B cell (primary cell): ENCODE results near the gene PNKP. TPM values are rescaled to one million over a fixed set of nuclear protein-coding genes. Genes with fewer than 3 reads are reported as not detected.

Experiments used
- ATAC-seq: fragments of 200-7000 bp; cut with Tn5 transposase; one replicate; pipeline ENCODE4 v1.10.0; 2021; ENCODE audit warnings: low read depth, mild to moderate bottlenecking, moderate number of reproducible peaks, moderate library complexity
- CTCF ChIA-PET: fragments of 350-600 bp; sonication (Branson Sonifier 250); formaldehyde crosslinking; loops from one replicate; lab custom pipeline; 2021; ENCODE audit warnings: antibody characterized with exemption, inconsistent platforms; lab: Charles Lee
- POLR2A ChIA-PET: fragments of 350-600 bp; sonication (Branson Sonifier 250); formaldehyde crosslinking; loops from one replicate; lab custom pipeline; 2021; ENCODE audit warnings: antibody characterized with exemption; lab: Charles Lee
- DNase-seq: peaks from one replicate; pipeline ENCODE4 v3.0.0; 2013
- H2AFZ ChIP-seq: 2 replicates; pipeline ENCODE4 v1.6.1; 2012; ENCODE audit warnings: mild to moderate bottlenecking, low read depth, low read length; ENCODE audit not compliant: insufficient read depth, poor library complexity, severe bottlenecking
- H3K27ac ChIP-seq, 2 donors: 1 replicate in 1 of 2; 2 replicates in 1 of 2; pipeline ENCODE4 v1.5.1; 2012 to 2013; ENCODE audit warnings: low read length in 2 of 2, mild to moderate bottlenecking in 2 of 2, moderate library complexity in 1 of 2
- H3K27me3 ChIP-seq, 4 experiments: fragments of 200-600 bp in 1 of 4; sonication (generic) in 1 of 4; replicated peaks in 1 of 4; 1 replicate in 2 of 4; 2 replicates in 2 of 4; pipeline versions ENCODE4 v1.6.1 to v1.7.0; 2013 to 2016; ENCODE audit warnings: low read length in 3 of 4, mild to moderate bottlenecking in 2 of 4, mixed read lengths in 1 of 4, moderate library complexity in 1 of 4; ENCODE audit not compliant: insufficient read depth in 4 of 4, control insufficient read depth in 3 of 4; ENCODE audit errors: control extremely low read depth in 1 of 4
- H3K36me3 ChIP-seq, 2 experiments: replicated peaks in 1 of 2; 1 replicate in 1 of 2; 2 replicates in 1 of 2; pipeline versions ENCODE4 v1.6.1 to v1.7.1; 2013; ENCODE audit warnings: low read length in 1 of 2; ENCODE audit not compliant: insufficient read depth in 2 of 2, control insufficient read depth in 1 of 2; ENCODE audit errors: control extremely low read depth in 1 of 2, extremely low read depth in 1 of 2
- H3K4me1 ChIP-seq, 2 donors: fragments of 200-600 bp in 1 of 2; sonication (generic) in 1 of 2; 1 replicate in 1 of 2; 2 replicates in 1 of 2; pipeline versions ENCODE4 v1.5.1 to v1.6.1; 2013 to 2017; ENCODE audit warnings: low read length in 2 of 2; ENCODE audit not compliant: control insufficient read depth in 2 of 2, insufficient read depth in 2 of 2
- H3K4me2 ChIP-seq: replicated peaks from 2 replicates; pipeline ENCODE3; 2012; ENCODE audit warnings: mild to moderate bottlenecking, low read depth, low read length; ENCODE audit not compliant: poor library complexity, severe bottlenecking
- H3K4me3 ChIP-seq, 5 experiments: fragments of 200-600 bp in 1 of 5; sonication (generic) in 1 of 5; 1 replicate in 3 of 5; 2 replicates in 2 of 5; pipeline versions ENCODE4 v1.5.1 to v1.7.0; 2011 to 2016; ENCODE audit warnings: low read length in 4 of 5, mild to moderate bottlenecking in 4 of 5, low read depth in 2 of 5, control low read depth in 1 of 5, moderate library complexity in 1 of 5; ENCODE audit not compliant: insufficient read depth in 1 of 5; ENCODE audit errors: control extremely low read depth in 1 of 5, extremely low read depth in 1 of 5
- H3K79me2 ChIP-seq: fragments of 200-600 bp; sonication (generic); one replicate; pipeline ENCODE4 v1.6.0; 2016; ENCODE audit warnings: low read length; ENCODE audit not compliant: control insufficient read depth, insufficient read depth
- H3K9ac ChIP-seq: fragments of 200-600 bp; sonication (generic); 2 replicates; pipeline ENCODE4 v1.6.1; 2017; ENCODE audit warnings: mild to moderate bottlenecking, low read length, moderate library complexity
- H3K9me3 ChIP-seq, 3 donors: one replicate each; pipeline versions ENCODE4 v1.6.1 to v1.7.1; 2013; ENCODE audit warnings: low read length in 2 of 3; ENCODE audit not compliant: control insufficient read depth in 2 of 3, insufficient read depth in 1 of 3; ENCODE audit errors: control extremely low read depth in 1 of 3
- H4K20me1 ChIP-seq: 2 replicates; pipeline ENCODE4 v1.6.0; 2012; ENCODE audit warnings: mild to moderate bottlenecking, low read length; ENCODE audit not compliant: insufficient read depth, control insufficient read depth, poor library complexity, severe bottlenecking
- H3K27ac Mint-ChIP-seq: one replicate; pipeline ENCODE4 v1.8.0; 2021; ENCODE audit warnings: mixed read lengths
- H3K27me3 Mint-ChIP-seq: one replicate; pipeline ENCODE4 v1.8.0; 2021; ENCODE audit warnings: mixed read lengths
- H3K4me1 Mint-ChIP-seq: one replicate; pipeline ENCODE4 v1.8.0; 2021; ENCODE audit warnings: mixed read lengths
- H3K4me3 Mint-ChIP-seq: one replicate; pipeline ENCODE4 v1.8.0; 2021; ENCODE audit warnings: mixed read lengths
- H3K9me3 Mint-ChIP-seq: one replicate; pipeline ENCODE4 v1.8.0; 2022; ENCODE audit warnings: mixed read lengths; ENCODE audit not compliant: insufficient read depth
- EZH2 ChIP-seq: IDR thresholded peaks from 2 replicates; pipeline ENCODE4 v1.6.1; 2012; ENCODE audit warnings: borderline replicate concordance, low read depth, mild to moderate bottlenecking, moderate library complexity, low read length; ENCODE audit not compliant: insufficient read depth, poor library complexity, severe bottlenecking
- WGBS: methylation state at CpG from one replicate; pipeline ENCODE4 v1.1.5; 2013; ENCODE audit warnings: missing lambda C conversion rate; ENCODE audit not compliant: insufficient coverage; 5-methylcytosine and 5-hydroxymethylcytosine counted together
- intact Hi-C: fragments of 100-400 bp; cut with micrococcal nuclease; formaldehyde crosslinking; loops from one replicate; pipeline ENCODE4 v1.10.0; 2022
- polyA plus RNA-seq: library from polyadenylated mRNA; depleted of rRNA; stranded (reverse); fragments of >200 nt; gene quantifications from 2 replicates; pipeline ENCODE4 v1.2.3, GENCODE V29; 2012
- total RNA-seq, 2 donors: library from RNA; stranded (reverse); fragments of 120-200 nt in 1 of 2; gene quantifications; 1 replicate in 1 of 2; 2 replicates in 1 of 2; pipeline versions ENCODE4 v1.2.3 to v1.2.4, GENCODE V29; 2013 to 2022
- TF ChIP-seq, protein P1 (sequence below): fragments of 200-600 bp; IDR thresholded peaks from one replicate; pipeline ENCODE4 v1.8.0; 2022; ENCODE audit warnings: antibody characterized with exemption, mild to moderate bottlenecking

The PNKP gene
- total and polyA plus RNA-seq, 2 donors (not counting 1 experiment from before 2014, with no cell fraction given), result 173 to 274 TPM

DNA sequence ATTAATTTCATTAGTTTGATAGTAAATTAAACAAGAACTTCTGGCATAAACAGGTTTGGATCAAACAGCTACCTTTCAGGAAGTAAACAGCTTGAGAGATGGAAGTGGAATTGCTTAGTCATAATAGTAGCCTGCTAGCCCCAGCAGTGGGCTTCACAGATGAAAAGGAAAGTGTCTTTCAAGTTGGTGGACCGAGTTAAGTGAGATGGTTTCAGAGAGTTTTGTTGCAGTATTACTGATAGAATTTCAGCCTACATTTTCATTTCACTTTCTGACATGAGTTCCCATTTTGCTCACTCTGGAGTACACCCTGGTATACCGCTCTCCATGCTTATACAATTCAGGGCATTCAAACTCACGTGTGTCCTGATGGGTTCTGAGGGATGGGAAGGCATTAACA is 18.4 kb downstream of the PNKP start:
- Histone ChIP-seq H3K4me1 (peaks cover 47 to 64% of the 10 kb centered on the region in 2 donors), H2AFZ (no peak overlapping the region), H3K9ac (no peak overlapping the region), H3K4me2 (no peak overlapping the region), H4K20me1 (peaks cover 23% of the 10 kb centered on the region), H3K4me3 (no peak overlapping the region), H3K36me3 (no peaks in the 10 kb centered on the region), H3K9me3 (peaks cover 0 to 6% (median 0%) of the 10 kb centered on the region in 3 donors), H3K27ac (no peak overlapping the region), H3K79me2 (peaks cover 33% of the 10 kb centered on the region), H3K27me3 (no peaks in the 10 kb centered on the region)
- Mint-ChIP-seq H3K27ac (peak overlapping the region; percentile 67), H3K9me3 (no peaks in the 10 kb centered on the region), H3K27me3 (no peaks in the 10 kb centered on the region), H3K4me1 (peaks cover 63% of the 10 kb centered on the region), H3K4me3 (peak overlapping the region; percentile 79)
- no peak for DNase-seq
- POLR2A ChIA-PET, result interaction anchor here (1.3 to 4.8 kb wide), 2 partner anchors 28 to 36 kb away, joined by 6 to 23 read pairs; partner anchors contain the start of genes AKT1S1, FUZ and TBC1D17
- TF ChIP-seq, protein P1, sequence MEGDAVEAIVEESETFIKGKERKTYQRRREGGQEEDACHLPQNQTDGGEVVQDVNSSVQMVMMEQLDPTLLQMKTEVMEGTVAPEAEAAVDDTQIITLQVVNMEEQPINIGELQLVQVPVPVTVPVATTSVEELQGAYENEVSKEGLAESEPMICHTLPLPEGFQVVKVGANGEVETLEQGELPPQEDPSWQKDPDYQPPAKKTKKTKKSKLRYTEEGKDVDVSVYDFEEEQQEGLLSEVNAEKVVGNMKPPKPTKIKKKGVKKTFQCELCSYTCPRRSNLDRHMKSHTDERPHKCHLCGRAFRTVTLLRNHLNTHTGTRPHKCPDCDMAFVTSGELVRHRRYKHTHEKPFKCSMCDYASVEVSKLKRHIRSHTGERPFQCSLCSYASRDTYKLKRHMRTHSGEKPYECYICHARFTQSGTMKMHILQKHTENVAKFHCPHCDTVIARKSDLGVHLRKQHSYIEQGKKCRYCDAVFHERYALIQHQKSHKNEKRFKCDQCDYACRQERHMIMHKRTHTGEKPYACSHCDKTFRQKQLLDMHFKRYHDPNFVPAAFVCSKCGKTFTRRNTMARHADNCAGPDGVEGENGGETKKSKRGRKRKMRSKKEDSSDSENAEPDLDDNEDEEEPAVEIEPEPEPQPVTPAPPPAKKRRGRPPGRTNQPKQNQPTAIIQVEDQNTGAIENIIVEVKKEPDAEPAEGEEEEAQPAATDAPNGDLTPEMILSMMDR, result no peak
- TF ChIP-seq EZH2, result no peak
- intact Hi-C loops, result no loop called here
- ATAC-seq, result no peak
- 80% methylated on average over 1 of the region's 3 CpGs for WGBS
- CTCF ChIA-PET, result interaction anchor here (0.8 to 1.3 kb wide), 2 partner anchors 89 to 170 kb away, joined by 3 read pairs; no protein-coding TSS in a partner anchor
